ENCODE data around the gene XRCC3.

XRCC3 gene

GRCh38 chr14:103715052-103716000 lies at the start of gene XRCC3, which contains the start of gene ZFYVE21:
TSS of gene XRCC3 (minus strand) at chr14:103715451. CDS start at chr14:103711087, 4,364 bp downstream.
TSS of gene ZFYVE21 (plus strand) at chr14:103715810. CDS start at chr14:103715842, 32 bp downstream.
- DNase-seq: peak; percentile 100

GRCh38 chr14:103763730-103764488 lies 48.7 kb upstream of the XRCC3 start:
- peak; percentile 20 for DNase-seq

- DNase-seq: no peak
Observed at GRCh38 chr14:103762541-103762940, 47.3 kb upstream of the XRCC3 start.

- no peak for DNase-seq
Observed at GRCh38 chr14:103762036-103762435, 46.8 kb upstream of the XRCC3 start.

DNA sequence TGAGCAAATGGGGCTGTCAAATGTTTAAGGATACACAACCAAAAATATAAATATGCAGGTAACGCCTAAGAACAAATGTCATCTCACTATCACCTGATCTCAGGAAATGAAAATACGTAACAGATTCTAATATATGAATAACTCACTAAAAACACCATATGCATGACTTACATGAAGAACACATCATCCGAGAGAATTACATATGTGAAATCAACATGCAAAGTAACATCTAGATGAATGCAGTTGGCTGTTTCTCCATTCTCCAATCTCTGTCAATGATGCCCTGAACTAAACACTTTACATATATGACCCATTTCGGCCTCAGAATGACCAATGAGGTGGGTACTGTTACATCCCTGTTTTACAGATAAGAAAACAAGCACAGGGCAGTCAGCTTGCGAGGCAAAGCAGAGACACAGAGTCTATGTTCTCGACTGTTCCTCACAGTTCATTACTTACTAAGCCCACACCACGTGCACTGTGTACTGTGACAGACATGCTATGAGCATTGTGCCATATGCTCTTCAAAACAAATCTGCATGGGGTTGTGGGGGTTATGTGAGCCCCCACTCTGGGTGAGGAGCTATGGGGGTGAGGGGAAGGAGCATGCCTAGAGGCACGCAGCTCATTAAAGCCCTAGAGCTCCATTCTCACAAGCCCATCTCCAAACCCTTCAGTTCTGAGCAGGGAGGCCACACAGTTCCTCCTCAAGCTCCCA lies 43.0 kb upstream of the XRCC3 start:
- no peak for DNase-seq

GRCh38 chr14:103755060-103755459 lies 39.8 kb upstream of the XRCC3 start:
- DNase-seq: no peak

- no peak for DNase-seq
Observed at GRCh38 chr14:103753774-103754173, 38.5 kb upstream of the XRCC3 start.

GRCh38 chr14:103749860-103750259 lies 34.6 kb upstream of the XRCC3 start:
- no peak for DNase-seq

DNA sequence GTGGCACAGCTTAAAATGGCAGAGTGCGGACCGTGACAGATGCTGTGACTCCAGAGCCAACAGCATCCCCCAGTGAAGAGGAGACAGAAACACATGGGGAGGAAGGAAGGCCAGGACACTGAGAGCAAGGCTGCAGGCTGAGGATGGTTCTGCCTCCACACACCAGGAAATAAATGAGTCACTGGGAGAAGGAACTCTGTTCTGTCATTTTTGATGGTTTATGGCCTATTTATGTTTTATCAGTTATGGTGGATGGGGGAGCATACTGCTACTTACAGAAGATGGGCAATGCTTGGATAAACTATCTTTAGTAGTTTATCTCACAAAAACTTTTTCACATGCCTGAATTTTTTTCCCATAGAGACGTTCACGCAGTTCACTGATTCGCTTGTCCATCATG lies 34.2 kb upstream of the XRCC3 start:
- no peak for DNase-seq

GRCh38 chr14:103748534-103748857 lies 33.2 kb upstream of the XRCC3 start:
- DNase-seq: peak; percentile 64

DNA sequence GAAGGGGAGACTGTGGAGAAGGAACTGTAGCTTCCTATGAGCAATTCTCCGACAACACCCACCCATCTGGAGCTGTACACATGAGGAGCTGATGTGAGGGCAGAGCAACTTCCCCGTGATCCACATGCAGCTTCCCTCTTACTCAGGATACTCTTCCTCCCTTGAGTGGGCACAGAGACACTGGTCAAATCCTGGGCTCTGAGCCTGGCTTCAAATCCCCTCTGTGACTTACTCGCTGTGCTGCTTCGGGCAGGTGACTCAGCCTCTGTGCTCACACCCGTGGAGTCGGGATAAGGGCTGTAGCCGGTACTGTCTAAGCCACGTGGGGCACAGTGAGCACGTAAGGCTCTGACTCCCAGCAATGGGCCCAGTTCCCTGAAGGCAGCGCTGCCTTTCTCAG lies 31.4 kb upstream of the XRCC3 start:
- DNase-seq: no peak

- no peak for DNase-seq
Observed at GRCh38 chr14:103745424-103745823, 30.2 kb upstream of the XRCC3 start.

DNA sequence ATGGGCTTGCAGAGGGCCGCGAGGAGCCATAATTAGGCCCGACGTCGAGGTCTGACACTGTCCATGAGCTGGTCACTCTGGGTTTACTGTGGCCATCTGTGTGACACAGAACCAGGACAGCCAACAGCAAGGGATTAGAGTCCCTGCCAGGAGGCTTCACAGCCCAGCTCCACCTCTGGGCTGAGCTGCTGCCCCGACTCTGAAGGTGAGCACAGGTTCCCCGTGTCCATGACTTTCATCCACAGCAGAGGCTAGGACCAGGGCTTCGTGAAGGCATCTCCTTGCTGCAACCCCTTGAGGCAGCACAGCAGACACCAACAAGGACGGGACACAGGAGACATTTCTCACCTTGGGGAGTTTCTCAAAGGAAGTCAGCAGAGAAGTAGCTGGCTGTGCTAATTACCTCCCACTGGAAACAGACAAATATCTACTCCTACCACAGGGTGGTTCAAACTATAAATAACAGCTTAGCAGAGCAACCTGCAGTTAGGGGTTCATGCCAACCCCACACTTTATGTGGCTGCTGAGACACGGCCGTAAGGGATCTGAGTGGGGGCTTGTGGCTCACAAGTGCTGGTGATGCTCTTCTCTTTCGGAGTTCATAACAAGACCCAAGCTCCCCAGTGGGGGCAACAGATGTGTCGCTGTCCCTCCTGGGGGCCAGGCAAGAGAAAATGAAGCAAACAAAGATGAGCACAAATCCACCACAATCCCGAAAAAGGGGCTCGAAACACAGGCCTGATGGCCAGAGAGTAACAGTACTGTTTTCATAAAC lies 29.6 kb upstream of the XRCC3 start:
- DNase-seq: no peak

DNA sequence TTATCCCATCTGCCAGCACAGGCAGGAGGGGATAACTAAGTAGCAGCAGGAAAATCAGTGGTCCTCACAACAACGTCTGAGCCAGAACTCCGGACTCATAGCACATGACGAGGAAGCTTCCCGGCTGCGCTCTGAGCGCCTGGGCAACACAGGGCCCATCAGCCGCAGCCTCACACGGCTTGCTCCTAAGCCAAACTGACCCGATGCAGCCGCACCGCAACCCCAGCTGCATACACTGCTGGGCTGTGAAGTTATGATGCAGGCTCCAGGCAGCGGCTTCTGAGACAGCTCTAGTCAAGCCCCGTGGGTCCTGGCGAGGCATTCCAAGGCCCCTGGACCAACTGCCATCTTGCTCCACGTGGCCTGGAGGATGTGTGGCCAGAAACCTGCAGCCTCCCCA lies 28.4 kb upstream of the XRCC3 start:
- no peak for DNase-seq

DNA sequence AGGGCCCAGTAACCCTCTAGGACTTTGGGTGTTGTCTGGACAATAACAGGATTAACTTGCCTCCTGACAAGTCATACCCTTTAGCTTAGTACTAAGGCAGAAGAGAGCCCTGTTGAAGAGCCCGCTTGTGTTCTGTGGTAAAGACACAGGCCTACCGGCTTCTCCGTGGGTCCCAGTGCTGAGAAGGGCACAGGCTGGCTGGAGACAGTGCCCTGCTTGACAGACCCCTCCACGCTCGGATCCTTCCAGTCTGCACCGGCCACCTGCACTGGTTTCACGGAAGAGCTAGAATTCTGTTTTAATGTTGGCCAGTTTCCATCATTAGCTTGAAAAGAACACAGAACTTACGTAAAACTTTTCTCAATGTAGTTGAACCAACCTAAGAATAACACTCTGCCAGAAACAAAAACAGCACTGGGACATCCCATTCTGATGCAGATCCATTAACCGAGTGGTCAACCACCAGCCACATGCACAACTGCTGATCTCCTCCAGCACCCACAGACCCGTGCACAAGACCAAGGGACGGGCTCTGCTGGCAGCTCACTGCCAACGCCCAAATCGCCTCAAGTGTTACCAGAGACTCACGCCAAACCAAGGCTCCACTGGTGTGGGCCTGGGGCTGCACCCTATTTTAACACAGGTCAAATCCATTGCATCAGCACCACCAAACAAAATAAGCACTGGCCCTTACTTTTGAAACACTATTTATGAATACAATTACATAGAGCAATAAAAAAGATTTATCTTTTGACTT lies 27.4 kb upstream of the XRCC3 start:
- DNase-seq: no peak

DNA sequence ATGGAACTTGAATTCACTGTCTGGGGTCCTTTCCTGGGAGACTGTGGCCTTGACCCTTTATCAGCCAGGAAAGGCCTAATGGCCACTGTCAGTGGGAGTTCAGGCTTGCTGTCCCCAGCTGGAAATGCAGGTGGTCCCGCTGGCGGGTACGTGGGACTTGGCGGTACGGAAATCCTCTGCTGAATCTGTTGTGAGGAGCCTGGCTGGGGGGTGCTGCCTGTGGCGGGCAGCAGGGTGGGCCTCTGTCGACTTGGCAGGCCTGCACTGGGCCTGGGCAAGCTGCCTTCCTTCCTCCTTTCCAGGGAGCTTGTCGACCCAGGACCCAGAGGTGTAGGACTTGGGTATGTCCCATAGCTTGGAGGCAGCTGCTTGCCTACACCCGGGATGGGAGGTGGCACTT lies 26.6 kb upstream of the XRCC3 start:
- DNase-seq: no peak

GRCh38 chr14:103740991-103741689 lies 25.9 kb upstream of the XRCC3 start:
- DNase-seq: no peak

GRCh38 chr14:103739793-103740501 lies 24.7 kb upstream of the XRCC3 start:
- DNase-seq: no peak

DNA sequence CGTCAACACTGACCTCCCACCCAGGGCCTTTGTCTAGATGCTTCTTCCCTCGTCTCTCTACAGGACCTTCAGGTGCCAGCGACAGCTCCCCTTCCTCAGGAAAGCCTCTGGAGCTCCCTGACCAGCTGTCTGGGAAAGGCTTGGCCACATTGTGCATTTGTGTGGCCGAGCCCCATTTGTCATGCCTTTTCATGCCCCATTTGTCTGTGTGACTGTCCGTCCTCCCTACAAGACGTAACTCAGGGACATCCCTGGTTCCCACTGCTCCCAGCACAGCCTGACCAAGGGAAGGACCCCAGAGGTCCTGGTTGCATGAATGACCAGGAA lies 24.2 kb upstream of the XRCC3 start:
- no peak for DNase-seq

DNA sequence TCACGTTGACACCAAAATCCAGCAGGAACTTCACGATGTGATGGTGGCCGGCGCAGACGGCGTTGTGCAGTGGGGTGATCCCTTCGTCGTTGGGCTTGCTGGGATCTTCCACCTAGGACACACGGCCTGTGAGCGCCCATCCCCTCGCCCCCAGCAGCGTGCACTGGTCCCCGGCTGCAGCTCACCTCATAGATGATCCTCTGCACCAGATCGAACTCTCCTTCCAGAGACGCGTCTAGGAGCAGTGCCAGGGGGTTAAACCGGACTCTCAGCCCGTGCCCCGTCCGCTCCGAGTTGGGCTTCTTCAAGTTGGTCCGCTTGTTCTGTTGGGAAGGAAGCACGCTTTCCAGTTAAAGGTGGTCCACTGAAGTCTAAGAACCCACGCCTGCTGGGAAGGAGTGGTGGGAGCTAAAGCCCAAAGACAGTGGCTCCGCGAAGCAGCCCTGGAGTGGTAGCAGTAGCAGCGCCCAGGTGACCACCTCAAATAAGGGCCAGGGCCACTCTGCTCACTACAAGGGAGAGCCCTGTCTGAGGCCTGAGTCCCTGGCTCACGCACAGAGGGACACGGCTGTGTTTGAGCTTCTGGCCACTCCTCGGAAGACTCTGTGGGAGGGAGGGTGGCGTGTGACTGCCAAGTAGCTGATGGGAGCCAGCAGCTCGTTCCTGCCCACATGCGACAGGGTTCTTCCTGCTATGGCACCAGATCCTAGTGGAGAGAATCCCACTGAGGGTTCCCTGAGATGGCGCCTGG lies 23.6 kb upstream of the XRCC3 start:
- DNase-seq: no peak
